PC-9 (cell line): ENCODE measurements around the gene MUC22. TPM values are rescaled to one million over a fixed set of nuclear protein-coding genes. Genes with fewer than 3 reads are reported as not detected.
"Not testable (repeated sequence)": the region's sequence is repeated elsewhere in the genome, so short reads cannot be mapped to it uniquely, and the experiment has no call there.

Experiments
- BruUV-seq: library from RNA; stranded (reverse); fragments of 400-500 nt; replicated peaks from 2 replicates; lab custom pipeline; 2021; lab: Mats Ljungman, UMichigan
- CTCF ChIA-PET: fragments of 300-600 bp; sonication (Branson Sonifier 250); formaldehyde crosslinking; loops from one replicate; lab custom pipeline; 2022; ENCODE audit warnings: antibody characterized with exemption; lab: Charles Lee
- POLR2A ChIA-PET: fragments of 300-600 bp; sonication (Branson Sonifier 250); formaldehyde crosslinking; loops from one replicate; lab custom pipeline; 2022; ENCODE audit warnings: antibody characterized with exemption; ENCODE audit not compliant: unreplicated experiment; lab: Charles Lee
- DNase-seq, 2 experiments: peaks; one replicate each; pipeline versions ENCODE4 v3.0.0 to v3.0.0-alpha.2; 2015 to 2022; ENCODE audit warnings: mixed read lengths in 1 of 2
- H2AFZ ChIP-seq: fragments of 200-600 bp; sonication (generic); 2 replicates; pipeline ENCODE4 v1.8.1; 2017; ENCODE audit warnings: antibody characterized with exemption
- H3F3A ChIP-seq: fragments of 200-600 bp; sonication (generic); 2 replicates; pipeline ENCODE4 v1.8.1; 2017; ENCODE audit warnings: antibody characterized with exemption, mild to moderate bottlenecking, low read depth; ENCODE audit not compliant: insufficient read depth
- H3K27ac ChIP-seq: fragments of 200-600 bp; sonication (generic); 2 replicates; pipeline ENCODE4 v1.6.1; 2016; ENCODE audit warnings: mixed run types
- H3K27me3 ChIP-seq: fragments of 200-600 bp; sonication (generic); 2 replicates; pipeline ENCODE4 v1.6.1; 2016; ENCODE audit warnings: low read depth, mixed run types; ENCODE audit not compliant: insufficient read depth
- H3K36me3 ChIP-seq: fragments of 200-600 bp; sonication (generic); 2 replicates; pipeline ENCODE4 v1.6.1; 2016; ENCODE audit warnings: low read depth, mixed run types
- H3K4me1 ChIP-seq: fragments of 200-600 bp; sonication (generic); replicated peaks from 2 replicates; pipeline ENCODE4 v1.6.1; 2016; ENCODE audit warnings: mixed run types; ENCODE audit not compliant: insufficient read depth
- H3K4me2 ChIP-seq: fragments of 200-600 bp; sonication (generic); 2 replicates; pipeline ENCODE4 v1.6.1; 2017; ENCODE audit warnings: mixed run types
- H3K4me3 ChIP-seq: fragments of 200-600 bp; sonication (generic); 2 replicates; pipeline ENCODE4 v1.6.1; 2016; ENCODE audit warnings: mixed run types
- H3K79me2 ChIP-seq: fragments of 200-600 bp; sonication (generic); 2 replicates; pipeline ENCODE4 v1.6.1; 2017; ENCODE audit warnings: low read depth, mixed run types
- H3K9me2 ChIP-seq: fragments of 200-600 bp; sonication (generic); 2 replicates; pipeline ENCODE4 v1.8.1; 2017; ENCODE audit warnings: mild to moderate bottlenecking; ENCODE audit not compliant: insufficient read depth
- H3K9me3 ChIP-seq: fragments of 200-600 bp; sonication (generic); 2 replicates; pipeline ENCODE4 v1.8.1; 2016; ENCODE audit warnings: low read depth; ENCODE audit not compliant: insufficient read depth
- H4K20me1 ChIP-seq: fragments of 200-600 bp; sonication (generic); 2 replicates; pipeline ENCODE4 v1.8.1; 2017; ENCODE audit not compliant: insufficient read depth
- EZH2 ChIP-seq: fragments of 200-600 bp; sonication (generic); IDR thresholded peaks from 2 replicates; pipeline ENCODE4 v1.8.0; 2017; ENCODE audit warnings: antibody characterized with exemption, low read depth
- intact Hi-C: fragments of 100-400 bp; cut with micrococcal nuclease; formaldehyde crosslinking; loops from one replicate; pipeline ENCODE4 v1.10.0; 2022; ENCODE audit not compliant: unreplicated experiment
- total RNA-seq: library from RNA; stranded (reverse); gene quantifications from 2 replicates; pipeline ENCODE4 v1.2.3, GENCODE V29; 2021
- TF ChIP-seq, protein P1 (sequence below): fragments of 200-600 bp; sonication (generic); conservative IDR thresholded peaks from 2 replicates; pipeline ENCODE4 v1.6.1; 2017; ENCODE audit warnings: mixed run types, antibody characterized with exemption, mild to moderate bottlenecking, moderate library complexity

The MUC22 gene
- total RNA-seq, 1 experiment from 2014 or later = not detected

DNA sequence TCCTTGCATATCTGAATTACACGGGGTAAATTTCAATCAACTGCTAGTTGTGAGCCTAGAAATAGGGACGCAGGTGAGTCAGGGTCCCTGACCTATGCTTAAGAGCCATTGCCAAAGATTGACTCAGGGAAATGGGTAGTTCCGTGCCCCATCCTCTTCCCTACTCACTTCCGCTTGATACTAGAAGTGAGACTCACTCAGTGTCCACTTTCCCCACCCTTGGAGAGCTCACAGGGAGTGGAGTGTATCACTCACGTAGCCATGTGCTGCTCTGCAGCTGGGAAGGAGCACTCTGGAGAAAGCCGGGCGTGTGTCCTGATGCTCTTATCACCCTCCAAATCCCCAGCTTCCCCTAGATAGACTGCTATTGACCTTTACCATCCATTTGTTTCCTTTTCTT lies 543 bp upstream of the MUC22 start:
- no peaks in the 10 kb centered on the region for H3K9me3 ChIP-seq
- H3F3A ChIP-seq = peaks cover 28% of the 10 kb centered on the region
- H3K4me2 ChIP-seq = no peak overlapping the region
- H3K27ac ChIP-seq = no peak overlapping the region
- H3K79me2 ChIP-seq = no peaks in the 10 kb centered on the region
- no peak overlapping the region for H2AFZ ChIP-seq
- ChIA-PET CTCF (no interaction called here), POLR2A (no interaction called here)
- no peaks in the 10 kb centered on the region for H3K27me3 ChIP-seq
- H3K4me3 ChIP-seq = no peak overlapping the region
- intact Hi-C loops = loop anchor here (5.0 kb wide), 1 partner anchor 48 kb away; no protein-coding TSS in a partner anchor
- no TSS peak for BruUV-seq
- no peak for TF ChIP-seq EZH2
- TF ChIP-seq, protein P1, sequence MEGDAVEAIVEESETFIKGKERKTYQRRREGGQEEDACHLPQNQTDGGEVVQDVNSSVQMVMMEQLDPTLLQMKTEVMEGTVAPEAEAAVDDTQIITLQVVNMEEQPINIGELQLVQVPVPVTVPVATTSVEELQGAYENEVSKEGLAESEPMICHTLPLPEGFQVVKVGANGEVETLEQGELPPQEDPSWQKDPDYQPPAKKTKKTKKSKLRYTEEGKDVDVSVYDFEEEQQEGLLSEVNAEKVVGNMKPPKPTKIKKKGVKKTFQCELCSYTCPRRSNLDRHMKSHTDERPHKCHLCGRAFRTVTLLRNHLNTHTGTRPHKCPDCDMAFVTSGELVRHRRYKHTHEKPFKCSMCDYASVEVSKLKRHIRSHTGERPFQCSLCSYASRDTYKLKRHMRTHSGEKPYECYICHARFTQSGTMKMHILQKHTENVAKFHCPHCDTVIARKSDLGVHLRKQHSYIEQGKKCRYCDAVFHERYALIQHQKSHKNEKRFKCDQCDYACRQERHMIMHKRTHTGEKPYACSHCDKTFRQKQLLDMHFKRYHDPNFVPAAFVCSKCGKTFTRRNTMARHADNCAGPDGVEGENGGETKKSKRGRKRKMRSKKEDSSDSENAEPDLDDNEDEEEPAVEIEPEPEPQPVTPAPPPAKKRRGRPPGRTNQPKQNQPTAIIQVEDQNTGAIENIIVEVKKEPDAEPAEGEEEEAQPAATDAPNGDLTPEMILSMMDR = no peak
- DNase-seq = no peak
- no peaks in the 10 kb centered on the region for H3K36me3 ChIP-seq
- H3K9me2 ChIP-seq = no peaks in the 10 kb centered on the region
- H4K20me1 ChIP-seq = no peaks in the 10 kb centered on the region
- peaks cover 56% of the 10 kb centered on the region for H3K4me1 ChIP-seq

- peaks cover 15% of the 10 kb centered on the region for H3F3A ChIP-seq
- CTCF ChIA-PET = no interaction called here
- H3K27ac ChIP-seq = no peak overlapping the region
- no peak for DNase-seq
- H3K79me2 ChIP-seq = no peaks in the 10 kb centered on the region
- H3K4me3 ChIP-seq = no peak overlapping the region
- no peaks in the 10 kb centered on the region for H3K9me2 ChIP-seq
- no peaks in the 10 kb centered on the region for H3K36me3 ChIP-seq
- POLR2A ChIA-PET = no interaction called here
- intact Hi-C loops = no loop called here
- H3K27me3 ChIP-seq = no peaks in the 10 kb centered on the region
- H3K4me1 ChIP-seq = peaks cover 44% of the 10 kb centered on the region
- no peak overlapping the region for H3K4me2 ChIP-seq
- TF ChIP-seq, protein P1 = no peak
- no peak for TF ChIP-seq EZH2
- H4K20me1 ChIP-seq = no peaks in the 10 kb centered on the region
- BruUV-seq = no TSS peak
- H3K9me3 ChIP-seq = no peaks in the 10 kb centered on the region; the same call in 1 of the 2 replicates
- no peak overlapping the region for H2AFZ ChIP-seq
These were observed 879 bp downstream of the MUC22 start for GRCh38 chr6:31011153-31011552.

DNA sequence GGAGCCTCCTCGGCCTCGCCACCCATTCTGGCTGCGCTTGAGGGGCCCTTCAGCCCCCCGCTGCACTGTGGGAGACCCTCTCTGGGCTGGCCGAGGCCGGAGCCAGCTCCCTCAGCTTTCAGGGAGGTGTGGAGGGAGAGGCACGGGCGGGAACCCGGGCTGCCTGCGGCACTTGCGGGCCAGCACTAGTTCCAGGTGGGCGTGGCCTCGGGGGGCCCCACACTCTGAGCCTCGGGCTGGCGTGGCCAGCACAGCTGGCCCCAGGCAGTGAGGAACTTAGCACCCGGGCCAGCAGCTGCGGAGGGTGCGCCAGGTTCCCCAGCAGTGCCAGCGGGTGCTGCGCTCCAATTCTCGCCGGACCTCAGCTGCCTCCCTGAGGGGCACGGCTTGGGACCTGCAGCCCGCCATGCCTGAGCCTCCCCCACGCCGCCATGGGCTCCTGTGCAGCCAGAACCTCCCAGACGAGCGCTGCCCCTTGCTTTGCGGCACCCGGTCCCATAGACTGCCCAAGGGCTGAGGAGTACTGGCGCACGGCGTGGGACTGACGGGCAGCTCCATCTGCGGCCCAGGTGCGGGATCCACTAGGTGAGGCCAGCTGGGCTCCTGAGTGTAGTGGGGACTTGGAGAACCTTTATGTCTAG lies 6.5 kb downstream of the MUC22 start:
- no peaks in the 10 kb centered on the region for H4K20me1 ChIP-seq
- H3K9me2 ChIP-seq = no peaks in the 10 kb centered on the region
- H3K4me2 ChIP-seq = no peak overlapping the region
- H3K4me3 ChIP-seq = no peak overlapping the region
- no peaks in the 10 kb centered on the region for H3K79me2 ChIP-seq
- H3K27me3 ChIP-seq = no peaks in the 10 kb centered on the region
- ChIA-PET POLR2A (no interaction called here), CTCF (interaction anchor here (0.5 to 0.7 kb wide), 2 partner anchors 108 to 1024 kb away, joined by 3 to 7 read pairs; no protein-coding TSS in a partner anchor)
- H2AFZ ChIP-seq = no peak overlapping the region
- H3K36me3 ChIP-seq = no peaks in the 10 kb centered on the region
- no peak for TF ChIP-seq EZH2
- TF ChIP-seq, protein P1 = no peak
- no peaks in the 10 kb centered on the region for H3F3A ChIP-seq
- BruUV-seq = no TSS peak
- no peaks in the 10 kb centered on the region for H3K4me1 ChIP-seq
- intact Hi-C loops = no loop called here
- no peak overlapping the region for H3K27ac ChIP-seq
- H3K9me3 ChIP-seq = no peaks in the 10 kb centered on the region; the same call in 1 of the 2 replicates
- DNase-seq = no peak

- CTCF ChIA-PET, H3K4me2 ChIP-seq: not testable (repeated sequence)
These were observed 7.2 kb downstream of the MUC22 start for GRCh38 chr6:31017436-31017835.

More at GRCh38 chr6:31017436-31017835, 7.2 kb downstream of the MUC22 start:
- H4K20me1 ChIP-seq, H3K4me3 ChIP-seq, POLR2A ChIA-PET, H3K9me2 ChIP-seq, BruUV-seq, H2AFZ ChIP-seq, H3K9me3 ChIP-seq, H3F3A ChIP-seq, DNase-seq, H3K4me1 ChIP-seq, H3K27ac ChIP-seq, H3K79me2 ChIP-seq, intact Hi-C loops, H3K27me3 ChIP-seq, H3K36me3 ChIP-seq: not testable (repeated sequence)
